ENCODE results near the gene BRIP1. TPM values are rescaled to one million over a fixed set of nuclear protein-coding genes. Genes with fewer than 3 reads are reported as not detected.

The BRIP1 gene
- total and polyA plus RNA-seq, 4 donors: 0.21 to 4.3 (median 0.82) TPM

DNA sequence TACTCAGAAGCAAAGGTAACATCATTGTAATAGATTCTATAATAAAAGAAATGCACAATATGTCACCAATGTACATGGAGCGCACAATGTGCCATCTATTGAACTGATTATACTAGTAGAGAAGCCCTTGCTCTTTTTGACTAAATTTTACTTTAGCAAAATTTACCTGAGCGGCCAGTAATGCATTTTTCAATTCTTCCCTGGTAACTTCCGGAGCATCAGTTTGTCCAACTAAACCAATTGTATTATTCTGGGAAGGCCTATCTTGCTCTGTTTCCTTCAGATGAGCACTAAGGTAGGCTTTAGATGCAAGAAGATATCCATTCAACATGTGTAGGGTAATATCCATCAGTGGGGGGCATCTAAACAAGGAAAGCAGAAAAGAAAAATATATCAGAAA, 8.8 kb upstream of the BRIP1 start:
- Histone ChIP-seq H3K27me3 (ENCODE audit: control insufficient read depth in 3 of 3, insufficient read depth in 3 of 3, low read length in 2 of 3) (no peaks in the 10 kb centered on the region), H3K4me1 (ENCODE audit: control insufficient read depth in 5 of 5, insufficient read depth in 5 of 5, low read length in 5 of 5) (no peaks in the 10 kb centered on the region), H3K36me3 (ENCODE audit: control insufficient read depth in 4 of 4, insufficient read depth in 4 of 4, low read length in 4 of 4) (peaks cover 6 to 38% (median 18%) of the 10 kb centered on the region in 4 donors), H3K4me3 (no peak overlapping the region), H3K9ac (ENCODE audit: insufficient read depth in 1 of 2, low read length in 2 of 2) (no peak overlapping the region), H3K9me3 (ENCODE audit: control insufficient read depth in 4 of 4, insufficient read depth in 3 of 4, low read length in 3 of 4) (no peaks in the 10 kb centered on the region), H3K27ac (ENCODE audit: low read depth in 1 of 2, low read length in 1 of 2) (no peak overlapping the region)
- no peak for ATAC-seq (ENCODE audit: insufficient read depth, low FRiP score)
- no peak for DNase-seq
- TF ChIP-seq, protein P1, sequence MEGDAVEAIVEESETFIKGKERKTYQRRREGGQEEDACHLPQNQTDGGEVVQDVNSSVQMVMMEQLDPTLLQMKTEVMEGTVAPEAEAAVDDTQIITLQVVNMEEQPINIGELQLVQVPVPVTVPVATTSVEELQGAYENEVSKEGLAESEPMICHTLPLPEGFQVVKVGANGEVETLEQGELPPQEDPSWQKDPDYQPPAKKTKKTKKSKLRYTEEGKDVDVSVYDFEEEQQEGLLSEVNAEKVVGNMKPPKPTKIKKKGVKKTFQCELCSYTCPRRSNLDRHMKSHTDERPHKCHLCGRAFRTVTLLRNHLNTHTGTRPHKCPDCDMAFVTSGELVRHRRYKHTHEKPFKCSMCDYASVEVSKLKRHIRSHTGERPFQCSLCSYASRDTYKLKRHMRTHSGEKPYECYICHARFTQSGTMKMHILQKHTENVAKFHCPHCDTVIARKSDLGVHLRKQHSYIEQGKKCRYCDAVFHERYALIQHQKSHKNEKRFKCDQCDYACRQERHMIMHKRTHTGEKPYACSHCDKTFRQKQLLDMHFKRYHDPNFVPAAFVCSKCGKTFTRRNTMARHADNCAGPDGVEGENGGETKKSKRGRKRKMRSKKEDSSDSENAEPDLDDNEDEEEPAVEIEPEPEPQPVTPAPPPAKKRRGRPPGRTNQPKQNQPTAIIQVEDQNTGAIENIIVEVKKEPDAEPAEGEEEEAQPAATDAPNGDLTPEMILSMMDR (IDR thresholded peaks at IDR 0.05; ENCODE audit: control extremely low read depth, extremely low read depth): no peak
- 97 to 99% methylated on average over 3 of the region's 3 CpGs for WGBS, 2 donors

DNA sequence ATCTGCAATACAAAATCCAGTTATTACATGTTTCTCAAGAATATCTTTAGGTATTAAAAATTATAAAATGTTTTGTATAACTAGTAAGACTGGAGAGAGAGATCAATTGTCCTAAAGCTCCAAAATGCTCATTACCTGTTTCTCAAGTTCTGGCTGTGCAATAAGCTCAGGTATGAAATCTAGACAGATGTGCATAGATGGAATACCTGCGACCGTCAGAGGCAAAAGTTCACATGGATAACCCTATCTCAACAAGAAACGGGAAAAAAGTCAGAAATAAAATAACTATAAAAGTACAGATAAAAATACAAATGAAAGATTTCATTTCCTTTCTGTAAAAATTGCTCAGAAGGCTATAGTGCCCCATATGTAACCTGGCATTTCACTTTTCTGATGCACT, 5.8 kb upstream of the BRIP1 start:
- no peak for ATAC-seq (ENCODE audit: insufficient read depth, low FRiP score)
- Histone ChIP-seq H3K27ac (ENCODE audit: low read depth in 1 of 2, low read length in 1 of 2) (no peak overlapping the region), H3K36me3 (ENCODE audit: control insufficient read depth in 4 of 4, insufficient read depth in 4 of 4, low read length in 4 of 4) (peaks cover 6 to 34% (median 17%) of the 10 kb centered on the region in 4 donors), H3K27me3 (ENCODE audit: control insufficient read depth in 3 of 3, insufficient read depth in 3 of 3, low read length in 2 of 3) (no peaks in the 10 kb centered on the region), H3K9me3 (ENCODE audit: control insufficient read depth in 4 of 4, insufficient read depth in 3 of 4, low read length in 3 of 4) (no peaks in the 10 kb centered on the region), H3K4me1 (ENCODE audit: control insufficient read depth in 5 of 5, insufficient read depth in 5 of 5, low read length in 5 of 5) (peaks cover 0 to 3% (median 0%) of the 10 kb centered on the region in 5 donors), H3K4me3 (no peak overlapping the region), H3K9ac (ENCODE audit: insufficient read depth in 1 of 2, low read length in 2 of 2) (no peak overlapping the region)
- DNase-seq: no peak
- 95 to 97% methylated on average over 3 of the region's 3 CpGs for WGBS, 2 donors
- TF ChIP-seq, protein P1 (IDR thresholded peaks at IDR 0.05; ENCODE audit: control extremely low read depth, extremely low read depth): no peak

DNA sequence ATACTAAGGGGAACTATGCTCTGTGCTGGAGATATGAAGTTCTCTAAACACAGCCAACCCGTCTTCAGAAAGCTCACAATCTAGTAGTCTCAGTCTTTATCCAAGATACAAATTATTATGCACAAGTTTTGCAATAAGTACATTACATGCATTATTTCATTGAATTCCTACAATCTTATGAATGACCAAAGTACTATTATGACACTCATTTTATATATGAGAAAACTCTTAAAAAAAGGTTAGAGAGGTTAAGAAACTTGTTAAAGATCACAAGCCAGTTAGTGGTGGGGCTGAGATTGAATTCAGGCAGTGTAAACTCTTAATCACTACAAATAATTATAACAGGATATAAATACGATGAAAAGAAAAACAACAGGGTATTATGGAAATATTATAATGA, 4.7 kb upstream of the BRIP1 start:
- ATAC-seq (ENCODE audit: insufficient read depth, low FRiP score) (no peak), DNase-seq (no peak)
- H3K27me3 ChIP-seq (ENCODE audit: control insufficient read depth in 3 of 3, insufficient read depth in 3 of 3, low read length in 2 of 3): no peaks in the 10 kb centered on the region
- H3K4me3 ChIP-seq: no peak overlapping the region
- no peak overlapping the region for H3K27ac ChIP-seq (ENCODE audit: low read depth in 1 of 2, low read length in 1 of 2)
- 94% methylated on average over 2 of the region's 2 CpGs for WGBS, 2 donors
- peaks cover 0 to 5% (median 0%) of the 10 kb centered on the region in 5 donors for H3K4me1 ChIP-seq (ENCODE audit: control insufficient read depth in 5 of 5, insufficient read depth in 5 of 5, low read length in 5 of 5)
- H3K36me3 ChIP-seq (ENCODE audit: control insufficient read depth in 4 of 4, insufficient read depth in 4 of 4, low read length in 4 of 4): peaks cover 6 to 31% (median 18%) of the 10 kb centered on the region in 4 donors
- H3K9me3 ChIP-seq (ENCODE audit: control insufficient read depth in 4 of 4, insufficient read depth in 3 of 4, low read length in 3 of 4): no peaks in the 10 kb centered on the region
- H3K9ac ChIP-seq (ENCODE audit: insufficient read depth in 1 of 2, low read length in 2 of 2): no peak overlapping the region
- TF ChIP-seq, protein P1 (IDR thresholded peaks at IDR 0.05; ENCODE audit: control extremely low read depth, extremely low read depth): no peak

DNA sequence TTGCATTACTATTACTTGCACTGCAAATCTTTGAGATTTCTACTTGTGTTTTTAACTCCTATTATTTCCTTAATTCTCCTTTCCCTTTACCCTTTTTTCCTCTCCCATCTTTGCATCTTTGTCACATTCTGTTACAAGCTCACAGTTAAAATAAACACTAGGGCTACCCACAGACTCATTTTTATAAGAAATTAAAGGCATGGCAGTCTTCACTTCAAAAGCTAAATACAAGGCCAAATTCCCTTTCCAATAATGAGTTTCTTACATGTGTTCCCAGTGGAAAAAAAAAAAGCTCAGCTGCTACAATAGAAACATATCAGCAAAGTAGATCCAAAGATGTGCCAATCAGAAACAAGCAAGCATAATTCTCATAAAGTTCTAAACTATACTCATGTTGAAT, 3.7 kb upstream of the BRIP1 start:
- no peak for ATAC-seq (ENCODE audit: insufficient read depth, low FRiP score)
- Histone ChIP-seq H3K36me3 (ENCODE audit: control insufficient read depth in 4 of 4, insufficient read depth in 4 of 4, low read length in 4 of 4) (peaks cover 6 to 29% (median 17%) of the 10 kb centered on the region in 4 donors), H3K9me3 (ENCODE audit: control insufficient read depth in 4 of 4, insufficient read depth in 3 of 4, low read length in 3 of 4) (no peaks in the 10 kb centered on the region), H3K9ac (ENCODE audit: insufficient read depth in 1 of 2, low read length in 2 of 2) (no peak overlapping the region), H3K4me3 (no peak overlapping the region), H3K27ac (ENCODE audit: low read depth in 1 of 2, low read length in 1 of 2) (no peak overlapping the region), H3K4me1 (ENCODE audit: control insufficient read depth in 5 of 5, insufficient read depth in 5 of 5, low read length in 5 of 5) (peaks cover 0 to 11% (median 0%) of the 10 kb centered on the region in 5 donors), H3K27me3 (ENCODE audit: control insufficient read depth in 3 of 3, insufficient read depth in 3 of 3, low read length in 2 of 3) (no peaks in the 10 kb centered on the region)
- DNase-seq: no peak
- TF ChIP-seq, protein P1 (IDR thresholded peaks at IDR 0.05; ENCODE audit: control extremely low read depth, extremely low read depth): no peak

All from lung (tissue), 12 donors.